OCI-LY7 (cell line): Measurements from ENCODE around the gene ZBTB1. TPM values are rescaled to one million over a fixed set of nuclear protein-coding genes. Genes with fewer than 3 reads are reported as not detected.

Experiments
- BruUV-seq: library from RNA; stranded (reverse); fragments of 400-500 nt; replicated peaks from 2 replicates; lab custom pipeline; 2021; lab: Mats Ljungman, UMichigan
- CTCF ChIA-PET: fragments of 300-600 bp; sonication (Branson Sonifier 250); formaldehyde crosslinking; loops from one replicate; lab custom pipeline; 2022; ENCODE audit warnings: antibody characterized with exemption; ENCODE audit not compliant: unreplicated experiment; lab: Charles Lee
- POLR2A ChIA-PET: fragments of 300-600 bp; sonication (Branson Sonifier 250); formaldehyde crosslinking; loops from one replicate; lab custom pipeline; 2022; ENCODE audit warnings: antibody characterized with exemption; lab: Charles Lee
- DNase-seq: peaks from one replicate; pipeline ENCODE4 v3.0.0-alpha.2; 2015; ENCODE audit warnings: low spot score
- H2AFZ ChIP-seq: fragments of 200-600 bp; sonication (generic), shearing (Covaris generic); 2 replicates; pipeline ENCODE4 v1.6.1; 2014; ENCODE audit warnings: mild to moderate bottlenecking, antibody characterized with exemption, low read length, moderate library complexity
- H3K27ac ChIP-seq: fragments of 200-600 bp; sonication (generic); 2 replicates; pipeline ENCODE4 v1.5.1; 2014; ENCODE audit warnings: mixed run types, low read depth, mild to moderate bottlenecking, moderate library complexity, low read length, inconsistent platforms; ENCODE audit not compliant: poor library complexity, severe bottlenecking
- H3K36me3 ChIP-seq: fragments of 200-600 bp; sonication (generic); 2 replicates; pipeline ENCODE4 v1.6.1; 2014; ENCODE audit warnings: mild to moderate bottlenecking, antibody characterized with exemption, low read length, moderate library complexity, mixed read lengths; ENCODE audit not compliant: insufficient read depth
- H3K4me1 ChIP-seq: fragments of 200-600 bp; sonication (generic); 2 replicates; pipeline ENCODE4 v1.5.1; 2014; ENCODE audit warnings: mild to moderate bottlenecking, low read length; ENCODE audit not compliant: insufficient read depth, poor library complexity, severe bottlenecking
- H3K4me2 ChIP-seq: fragments of 200-600 bp; sonication (generic); 2 replicates; pipeline ENCODE4 v1.6.1; 2014; ENCODE audit warnings: mild to moderate bottlenecking, low read length
- H3K4me3 ChIP-seq: fragments of 200-600 bp; sonication (generic); 2 replicates; pipeline ENCODE4 v1.5.1; 2014; ENCODE audit warnings: mild to moderate bottlenecking, low read depth, low read length; ENCODE audit not compliant: poor library complexity, severe bottlenecking
- H3K79me2 ChIP-seq: fragments of 200-600 bp; sonication (generic); 2 replicates; pipeline ENCODE4 v1.6.1; 2016; ENCODE audit warnings: low read depth, mild to moderate bottlenecking, low read length, moderate library complexity, mixed read lengths; ENCODE audit not compliant: insufficient read depth
- H3K9me2 ChIP-seq: fragments of 200-600 bp; sonication (generic); 2 replicates; pipeline ENCODE4 v1.6.1; 2016; ENCODE audit warnings: mild to moderate bottlenecking, low read length, mixed read lengths; ENCODE audit not compliant: insufficient read depth
- H3K9me3 ChIP-seq: fragments of 200-600 bp; sonication (generic); 2 replicates; pipeline ENCODE4 v1.6.1; 2014; ENCODE audit warnings: mild to moderate bottlenecking, mixed run types, low read length, mixed read lengths
- H4K20me1 ChIP-seq: fragments of 200-600 bp; sonication (generic); 2 replicates; pipeline ENCODE4 v1.6.1; 2014; ENCODE audit warnings: mild to moderate bottlenecking, antibody characterized with exemption, low read length, moderate library complexity, mixed read lengths; ENCODE audit not compliant: insufficient read depth
- CTCF ChIP-seq: fragments of 200-600 bp; sonication (generic); conservative IDR thresholded peaks from 2 replicates; pipeline ENCODE4 v1.5.1; 2014; ENCODE audit warnings: mild to moderate bottlenecking, antibody characterized with exemption, low read length, moderate library complexity, mixed read lengths
- EZH2phosphoT487 ChIP-seq: fragments of 200-600 bp; sonication (generic); IDR thresholded peaks from 2 replicates; pipeline ENCODE4 v1.6.1; 2018; ENCODE audit warnings: low read depth, borderline replicate concordance, mild to moderate bottlenecking, mixed run types, antibody characterized with exemption, low read length, moderate library complexity, mixed read lengths
- intact Hi-C: fragments of 100-400 bp; cut with micrococcal nuclease; formaldehyde crosslinking; loops from one replicate; pipeline ENCODE4 v1.10.0; 2022; ENCODE audit not compliant: unreplicated experiment
- total RNA-seq, 2 experiments: library from RNA; depleted of rRNA in 1 of 2; stranded (reverse); fragments of >200 nt in 1 of 2; shearing (Covaris generic) in 1 of 2; gene quantifications; 2 replicates each; pipeline ENCODE4 v1.2.3, GENCODE V29; 2014 to 2022

ZBTB1 gene
- total RNA-seq, 2 experiments from 2014 or later: 34.1 to 49.5 TPM

- Histone ChIP-seq H3K36me3 (no peaks in the 10 kb centered on the region), H3K4me1 (peaks cover 3% of the 10 kb centered on the region), H3K9me3 (no peaks in the 10 kb centered on the region), H3K4me2 (peak within 1 kb of the TSS; percentile 67), H3K9me2 (no peaks in the 10 kb centered on the region), H2AFZ (peak within 1 kb of the TSS; percentile 97), H3K79me2 (no peaks in the 10 kb centered on the region), H4K20me1 (no peaks in the 10 kb centered on the region), H3K27ac (no peak within 1 kb of the TSS), H3K4me3 (peak within 1 kb of the TSS; percentile 71)
- TF ChIP-seq EZH2phosphoT487: no peak
- peak; percentile 68 for TF ChIP-seq CTCF
- ChIA-PET CTCF (interaction anchor here (0.6 kb wide), 1 partner anchor 8 kb away, joined by 6 read pairs; no protein-coding TSS in a partner anchor), POLR2A (interaction anchor here (0.6 to 0.8 kb wide), 3 partner anchors 10 to 1695 kb away, joined by 3 to 10 read pairs (median 3); no protein-coding TSS in a partner anchor)
- DNase-seq: peak; percentile 94
- intact Hi-C loops: loop anchor here (2.0 kb wide), 1 partner anchor 96 kb away; no protein-coding TSS in a partner anchor
- no TSS peak for BruUV-seq
Observed at GRCh38 chr14:64540208-64541202, 35.9 kb downstream of the ZBTB1 start, which contains the start of gene HSPA2. TSS of gene HSPA2 (plus strand) at chr14:64540741. CDS start at chr14:64540850, 109 bp downstream.

GRCh38 chr14:64541261-64541971, 36.8 kb downstream of the ZBTB1 start:
- H3K4me2 ChIP-seq: no peak overlapping the region
- H3K9me2 ChIP-seq: no peaks in the 10 kb centered on the region
- no TSS peak for BruUV-seq
- H2AFZ ChIP-seq: no peak overlapping the region
- intact Hi-C loops: loop anchor here (2.0 kb wide), 1 partner anchor 95 kb away; no protein-coding TSS in a partner anchor
- CTCF ChIA-PET: no interaction called here
- no peaks in the 10 kb centered on the region for H3K9me3 ChIP-seq
- H3K4me1 ChIP-seq: peaks cover 3% of the 10 kb centered on the region
- no peaks in the 10 kb centered on the region for H3K36me3 ChIP-seq
- no peak for TF ChIP-seq EZH2phosphoT487
- TF ChIP-seq CTCF: no peak
- POLR2A ChIA-PET: interaction anchor here (0.6 kb wide), 1 partner anchor 12 kb away, joined by 3 read pairs; no protein-coding TSS in a partner anchor
- DNase-seq: no peak
- no peaks in the 10 kb centered on the region for H3K79me2 ChIP-seq
- no peak overlapping the region for H3K27ac ChIP-seq
- no peak overlapping the region for H3K4me3 ChIP-seq
- H4K20me1 ChIP-seq: no peaks in the 10 kb centered on the region
